ENCODE measurements around the gene ATP5PB.

The ATP5PB gene

DNA sequence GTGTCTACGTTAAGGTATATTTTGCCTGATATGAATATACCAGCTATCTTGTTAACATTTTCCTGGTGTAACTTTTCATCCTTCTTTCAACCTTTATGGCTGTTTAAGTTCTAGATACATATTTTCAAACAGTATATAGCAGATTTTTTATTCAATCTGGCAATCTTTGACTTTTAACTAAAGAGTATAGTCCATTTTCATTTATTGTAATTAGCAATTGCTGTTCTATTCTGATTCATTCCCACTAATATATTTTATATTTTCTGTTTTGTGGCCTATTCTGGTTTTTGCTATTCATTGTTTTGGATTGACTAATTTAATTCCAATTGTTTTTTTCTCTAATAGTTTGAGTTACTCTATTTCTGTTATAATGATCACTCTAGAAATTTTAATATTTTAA lies 17.2 kb downstream of the ATP5PB start:
- TF ChIP-seq, protein P1, sequence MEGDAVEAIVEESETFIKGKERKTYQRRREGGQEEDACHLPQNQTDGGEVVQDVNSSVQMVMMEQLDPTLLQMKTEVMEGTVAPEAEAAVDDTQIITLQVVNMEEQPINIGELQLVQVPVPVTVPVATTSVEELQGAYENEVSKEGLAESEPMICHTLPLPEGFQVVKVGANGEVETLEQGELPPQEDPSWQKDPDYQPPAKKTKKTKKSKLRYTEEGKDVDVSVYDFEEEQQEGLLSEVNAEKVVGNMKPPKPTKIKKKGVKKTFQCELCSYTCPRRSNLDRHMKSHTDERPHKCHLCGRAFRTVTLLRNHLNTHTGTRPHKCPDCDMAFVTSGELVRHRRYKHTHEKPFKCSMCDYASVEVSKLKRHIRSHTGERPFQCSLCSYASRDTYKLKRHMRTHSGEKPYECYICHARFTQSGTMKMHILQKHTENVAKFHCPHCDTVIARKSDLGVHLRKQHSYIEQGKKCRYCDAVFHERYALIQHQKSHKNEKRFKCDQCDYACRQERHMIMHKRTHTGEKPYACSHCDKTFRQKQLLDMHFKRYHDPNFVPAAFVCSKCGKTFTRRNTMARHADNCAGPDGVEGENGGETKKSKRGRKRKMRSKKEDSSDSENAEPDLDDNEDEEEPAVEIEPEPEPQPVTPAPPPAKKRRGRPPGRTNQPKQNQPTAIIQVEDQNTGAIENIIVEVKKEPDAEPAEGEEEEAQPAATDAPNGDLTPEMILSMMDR (IDR thresholded peaks at IDR 0.05; ENCODE audit: control insufficient read depth, extremely low read depth, insufficient read depth), result no peak
- DNase-seq (ENCODE audit: low read depth), result no peak

DNA sequence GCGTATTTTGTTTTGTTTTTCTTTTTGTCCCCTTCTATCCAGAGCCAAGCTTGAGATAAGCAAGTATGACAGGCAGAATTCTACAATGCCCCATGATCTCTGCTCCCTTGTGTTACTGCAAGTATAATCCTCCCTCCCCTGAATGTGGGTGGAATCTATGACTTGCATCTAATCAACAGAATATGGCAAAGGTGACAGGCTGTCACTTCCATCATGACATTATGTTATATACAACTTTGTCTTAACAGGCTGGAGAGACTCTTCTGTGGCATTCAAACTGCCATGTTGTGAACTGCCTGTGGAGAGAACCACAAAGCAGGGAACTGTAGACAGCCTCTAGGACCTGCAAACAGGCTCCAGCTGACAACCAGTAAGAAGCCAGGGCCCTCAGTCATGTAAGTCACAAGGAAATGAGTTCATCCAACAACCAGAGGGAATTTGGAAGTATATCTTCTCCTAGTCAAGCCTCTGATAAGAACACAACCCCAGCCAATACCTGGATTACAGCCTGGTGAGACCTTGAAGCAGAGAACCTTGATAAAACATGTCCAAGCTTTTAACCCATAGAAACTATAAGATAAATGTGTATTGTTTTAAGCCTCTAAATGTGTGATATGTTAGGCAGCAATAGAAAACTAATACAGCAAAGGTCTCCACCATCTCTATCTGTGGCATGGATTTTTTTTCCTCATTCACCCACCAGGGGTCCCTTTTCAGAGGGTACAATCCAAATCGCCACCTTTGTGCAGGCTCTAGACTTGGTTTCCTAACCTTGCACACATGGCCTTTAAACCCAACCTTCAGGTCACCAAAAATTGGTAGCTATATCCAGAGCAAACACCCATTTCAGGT lies 18.8 kb downstream of the ATP5PB start:
- TF ChIP-seq, protein P1 (IDR thresholded peaks at IDR 0.05; ENCODE audit: control insufficient read depth, extremely low read depth, insufficient read depth), result no peak
- DNase-seq (ENCODE audit: low read depth), result no peak

More for the DNA sequence above, 17.2 kb downstream of the ATP5PB start:
- no peak overlapping the region for H3K4me3 ChIP-seq (ENCODE audit: low read depth, low read length)

DNA sequence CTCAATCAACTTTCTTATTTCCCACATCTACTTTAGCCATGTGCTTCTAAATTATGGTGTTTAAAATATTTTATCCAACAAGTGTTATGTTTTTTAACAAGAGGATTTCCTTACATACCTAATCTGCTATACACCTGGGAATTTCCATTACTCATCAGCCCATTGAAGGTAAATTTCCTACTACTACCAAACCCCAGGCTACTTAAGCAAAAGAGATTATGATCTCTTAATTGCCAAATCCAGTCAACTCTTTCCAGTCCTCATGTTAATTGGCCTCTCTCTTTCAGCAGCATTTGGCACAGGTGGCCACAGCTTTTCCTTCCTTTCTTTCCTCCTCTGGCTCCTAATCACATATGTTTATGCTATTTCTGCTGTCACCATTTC lies 19.4 kb downstream of the ATP5PB start:
- TF ChIP-seq, protein P1 (IDR thresholded peaks at IDR 0.05; ENCODE audit: control insufficient read depth, extremely low read depth, insufficient read depth), result no peak
- no peak overlapping the region for H3K4me3 ChIP-seq (ENCODE audit: low read depth, low read length)
- DNase-seq (ENCODE audit: low read depth), result no peak

More for the DNA sequence above, 18.8 kb downstream of the ATP5PB start:
- H3K4me3 ChIP-seq (ENCODE audit: low read depth, low read length), result no peak overlapping the region

DNA sequence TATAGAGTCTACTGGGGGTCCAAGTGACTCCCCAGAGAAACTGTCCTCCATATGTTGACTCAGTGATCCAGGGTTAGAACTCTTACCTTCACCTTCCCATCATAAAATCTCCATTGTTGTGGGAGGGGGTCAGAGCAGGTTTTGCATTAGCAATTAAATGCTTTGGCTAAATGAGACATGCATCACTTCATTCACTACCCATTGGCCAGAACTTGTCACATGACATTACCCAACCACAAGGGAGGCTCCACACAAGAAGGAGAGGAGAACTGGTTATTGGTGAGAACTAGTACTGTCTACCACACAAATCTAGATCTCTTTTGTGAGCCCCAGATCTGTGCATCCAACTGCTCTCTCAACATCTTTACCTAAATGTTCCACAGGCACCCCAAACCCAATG lies 20.3 kb downstream of the ATP5PB start:
- DNase-seq (ENCODE audit: low read depth), result no peak
- no peak overlapping the region for H3K4me3 ChIP-seq (ENCODE audit: low read depth, low read length)
- TF ChIP-seq, protein P1 (IDR thresholded peaks at IDR 0.05; ENCODE audit: control insufficient read depth, extremely low read depth, insufficient read depth), result no peak

DNA sequence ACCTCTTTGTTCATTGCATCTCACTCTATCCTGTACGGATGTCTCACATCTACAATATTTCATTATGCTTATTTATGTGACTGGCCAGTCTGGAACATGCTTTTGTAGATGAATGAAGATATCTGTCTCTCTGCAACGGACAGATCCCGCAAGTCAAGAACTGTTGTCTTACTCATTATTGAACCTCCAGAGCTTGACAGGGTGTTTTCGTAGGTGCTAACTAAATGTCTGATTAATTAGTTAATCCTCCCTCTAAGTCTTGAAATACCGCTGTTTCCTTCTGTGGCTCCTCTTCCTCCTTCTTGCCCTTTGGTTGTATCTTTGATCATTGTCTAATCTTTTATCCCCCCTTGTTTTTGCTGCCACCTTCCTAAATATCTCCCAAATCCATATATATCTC lies 21.3 kb downstream of the ATP5PB start:
- no peak for DNase-seq (ENCODE audit: low read depth)
- no peak overlapping the region for H3K4me3 ChIP-seq (ENCODE audit: low read depth, low read length)
- TF ChIP-seq, protein P1 (IDR thresholded peaks at IDR 0.05; ENCODE audit: control insufficient read depth, extremely low read depth, insufficient read depth), result no peak

DNA sequence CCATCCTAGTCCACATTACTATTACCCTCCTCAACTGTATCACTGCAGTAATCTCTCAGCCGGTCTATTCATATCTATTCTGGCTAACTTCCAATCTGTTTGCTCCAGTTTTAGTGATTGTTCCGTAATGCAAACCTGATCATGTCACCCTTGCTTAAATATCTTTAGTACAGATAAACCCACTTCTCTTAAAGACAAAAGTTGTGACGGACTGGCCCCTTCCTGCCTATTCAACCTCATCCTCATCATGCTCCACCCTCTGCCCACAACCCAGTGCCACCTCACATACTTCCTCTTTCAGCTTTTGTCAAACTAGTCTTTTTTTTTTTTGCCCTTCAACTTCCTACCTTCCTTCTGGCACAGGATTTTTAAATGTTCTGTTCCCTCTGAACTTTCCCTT lies 21.7 kb downstream of the ATP5PB start:
- DNase-seq (ENCODE audit: low read depth), result no peak
- no peak overlapping the region for H3K4me3 ChIP-seq (ENCODE audit: low read depth, low read length)

More for the DNA sequence above, 21.7 kb downstream of the ATP5PB start:
- TF ChIP-seq, protein P1 (IDR thresholded peaks at IDR 0.05; ENCODE audit: control insufficient read depth, extremely low read depth, insufficient read depth), result no peak
